Measurements from ENCODE around the gene METTL5.

The METTL5 gene

DNA sequence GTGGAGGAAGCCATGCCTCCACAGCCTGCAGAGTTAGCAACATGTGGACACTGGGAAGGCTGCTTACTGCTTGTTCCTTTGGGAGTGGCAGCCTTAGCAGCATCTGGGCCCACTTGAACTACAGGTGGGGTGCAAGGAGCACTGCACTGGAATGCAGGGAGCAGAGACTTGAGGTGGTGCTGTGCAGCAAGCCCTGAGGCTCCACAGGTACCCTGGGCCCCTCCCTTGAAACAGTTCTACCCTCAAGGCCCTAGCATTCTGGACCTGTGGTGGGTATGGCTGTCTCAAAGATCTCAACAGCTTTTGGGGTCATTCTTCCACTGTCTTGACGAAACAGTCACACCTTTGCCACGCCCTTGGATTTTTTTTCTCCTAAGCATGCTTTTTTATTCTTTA is 16.0 kb upstream of the METTL5 start:
- no peak for DNase-seq (ENCODE audit: low read depth)
- no peak for TF ChIP-seq CTCF (conservative IDR thresholded peaks at IDR 0.05; ENCODE audit: low read depth, low read length)
- H3K4me3 ChIP-seq (ENCODE audit: low read depth, low read length): no peak overlapping the region

- H3K4me3 ChIP-seq (ENCODE audit: low read depth, low read length): no peak overlapping the region
- TF ChIP-seq CTCF (conservative IDR thresholded peaks at IDR 0.05; ENCODE audit: low read depth, low read length): no peak
These were observed 15.4 kb upstream of the METTL5 start for GRCh38 chr2:169839954-169840746.

DNA sequence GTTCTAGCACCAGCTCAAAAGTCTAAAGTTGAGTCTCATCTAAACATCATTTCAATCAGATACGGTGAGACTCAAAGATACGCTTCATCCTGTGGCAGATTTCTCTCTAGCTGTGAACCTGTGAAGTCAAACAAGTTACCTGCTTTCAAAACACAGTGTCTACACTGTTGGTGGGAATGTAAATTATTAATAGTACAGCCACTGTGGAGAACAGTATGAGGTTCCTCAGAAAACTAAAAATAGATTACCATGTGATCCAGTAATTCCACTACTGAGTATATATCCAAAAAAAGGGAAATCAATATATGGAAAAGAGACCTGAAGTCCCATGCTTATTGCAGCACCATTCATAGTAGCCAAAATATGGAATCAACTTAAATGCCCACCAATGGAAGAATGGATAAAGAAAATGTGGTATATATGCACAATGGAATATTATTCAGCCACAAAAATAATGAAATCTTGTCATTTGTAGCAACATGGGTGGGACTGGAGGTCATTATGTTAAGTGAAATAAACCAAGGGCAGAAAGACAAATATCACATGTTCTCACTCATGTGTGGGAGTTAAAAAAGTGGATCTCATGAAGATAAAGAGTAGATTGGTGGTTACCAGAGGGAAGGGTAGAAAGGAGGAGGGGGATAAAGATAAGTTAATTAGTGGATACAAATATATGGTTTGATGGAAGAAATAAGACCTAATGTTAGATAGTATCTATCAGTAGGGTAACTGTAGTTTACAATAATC is 14.2 kb upstream of the METTL5 start:
- no peak overlapping the region for H3K4me3 ChIP-seq (ENCODE audit: low read depth, low read length)
- TF ChIP-seq CTCF (conservative IDR thresholded peaks at IDR 0.05; ENCODE audit: low read depth, low read length): no peak
- no peak for DNase-seq (ENCODE audit: low read depth)

More at GRCh38 chr2:169839954-169840746, 15.4 kb upstream of the METTL5 start:
- peak; percentile 52 for DNase-seq (ENCODE audit: low read depth)

DNA sequence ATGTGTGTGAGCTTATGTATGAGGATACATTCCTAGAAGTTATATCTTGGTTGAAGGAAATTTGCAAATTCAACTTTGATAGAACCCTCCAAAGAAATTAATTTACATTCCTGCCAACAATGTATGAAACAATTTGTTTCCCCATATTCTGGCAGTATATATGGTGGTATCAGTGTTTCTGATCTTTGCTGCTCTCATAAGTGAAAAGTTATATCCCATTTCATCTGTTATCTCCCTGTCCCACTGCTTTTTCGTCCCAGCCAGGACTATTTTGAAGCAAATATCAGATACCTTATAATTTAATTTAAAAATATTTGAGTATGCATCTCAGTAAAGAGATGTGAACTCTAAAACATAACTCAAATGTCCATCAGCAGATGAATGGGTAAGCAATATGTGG is 9.7 kb upstream of the METTL5 start:
- no peak for DNase-seq (ENCODE audit: low read depth)
- TF ChIP-seq CTCF (conservative IDR thresholded peaks at IDR 0.05; ENCODE audit: low read depth, low read length): no peak
- no peak overlapping the region for H3K4me3 ChIP-seq (ENCODE audit: low read depth, low read length)

- peak; percentile 64 for DNase-seq (ENCODE audit: low read depth)
- no peak for TF ChIP-seq CTCF (conservative IDR thresholded peaks at IDR 0.05; ENCODE audit: low read depth, low read length)
- H3K4me3 ChIP-seq (ENCODE audit: low read depth, low read length): peak overlapping the region; percentile 92
These were observed 3.6 kb upstream of the METTL5 start for GRCh38 chr2:169828141-169828811.

DNA sequence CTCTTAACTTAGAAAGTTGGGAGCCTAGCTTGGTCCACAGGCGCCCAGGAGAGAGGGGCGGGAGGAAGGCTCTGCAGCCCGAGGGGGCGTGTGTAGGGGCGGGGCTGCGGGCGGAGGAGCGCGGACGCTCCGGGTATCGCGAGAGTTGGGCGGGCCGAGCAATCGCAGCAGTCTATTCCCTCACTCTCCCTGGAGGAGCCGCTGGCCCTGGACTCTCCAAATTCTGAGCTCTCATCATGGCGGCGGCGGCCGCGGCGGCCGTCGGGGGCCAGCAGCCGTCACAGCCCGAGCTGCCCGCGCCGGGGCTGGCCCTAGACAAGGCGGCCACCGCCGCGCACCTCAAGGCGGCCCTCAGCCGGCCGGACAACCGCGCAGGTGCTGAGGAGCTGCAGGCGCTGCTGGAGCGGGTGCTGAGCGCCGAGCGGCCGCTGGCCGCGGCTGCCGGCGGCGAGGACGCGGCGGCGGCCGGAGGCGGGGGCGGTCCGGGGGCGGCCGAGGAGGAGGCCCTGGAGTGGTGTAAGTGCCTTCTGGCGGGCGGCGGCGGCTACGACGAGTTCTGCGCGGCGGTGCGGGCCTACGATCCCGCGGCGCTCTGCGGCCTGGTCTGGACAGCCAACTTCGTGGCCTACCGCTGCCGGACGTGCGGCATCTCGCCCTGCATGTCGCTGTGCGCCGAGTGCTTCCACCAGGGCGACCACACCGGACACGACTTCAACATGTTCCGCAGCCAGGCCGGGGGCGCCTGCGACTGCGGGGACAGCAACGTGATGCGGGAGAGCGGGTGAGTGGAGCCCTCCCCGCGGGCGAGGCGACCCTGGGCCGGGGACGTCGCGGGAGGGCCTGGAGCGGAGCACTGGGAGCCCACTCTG is 2.8 kb upstream of the METTL5 start, which contains the start of gene UBR3:
Gene UBR3, plus strand, starts transcription at position 183 of the 869 bp plus-strand sequence. Its CDS starts 54 bp downstream, at position 237.
- peak within 1 kb of the TSS; percentile 92 for H3K4me3 ChIP-seq (ENCODE audit: low read depth, low read length)
- peak; percentile 95 for DNase-seq (ENCODE audit: low read depth)
- TF ChIP-seq CTCF (conservative IDR thresholded peaks at IDR 0.05; ENCODE audit: low read depth, low read length): peak; percentile 26

Measured in choroid plexus epithelial cell (primary cell).